ENCODE results near the gene TNIP2. TPM values are rescaled to one million over a fixed set of nuclear protein-coding genes. Genes with fewer than 3 reads are reported as not detected.

Gene TNIP2
- total and polyA plus RNA-seq, 2 of the 13 experiments (the other 11 are each of a cell fraction or from before 2014, with no cell fraction given) = 25.6 to 38.0 TPM

DNA sequence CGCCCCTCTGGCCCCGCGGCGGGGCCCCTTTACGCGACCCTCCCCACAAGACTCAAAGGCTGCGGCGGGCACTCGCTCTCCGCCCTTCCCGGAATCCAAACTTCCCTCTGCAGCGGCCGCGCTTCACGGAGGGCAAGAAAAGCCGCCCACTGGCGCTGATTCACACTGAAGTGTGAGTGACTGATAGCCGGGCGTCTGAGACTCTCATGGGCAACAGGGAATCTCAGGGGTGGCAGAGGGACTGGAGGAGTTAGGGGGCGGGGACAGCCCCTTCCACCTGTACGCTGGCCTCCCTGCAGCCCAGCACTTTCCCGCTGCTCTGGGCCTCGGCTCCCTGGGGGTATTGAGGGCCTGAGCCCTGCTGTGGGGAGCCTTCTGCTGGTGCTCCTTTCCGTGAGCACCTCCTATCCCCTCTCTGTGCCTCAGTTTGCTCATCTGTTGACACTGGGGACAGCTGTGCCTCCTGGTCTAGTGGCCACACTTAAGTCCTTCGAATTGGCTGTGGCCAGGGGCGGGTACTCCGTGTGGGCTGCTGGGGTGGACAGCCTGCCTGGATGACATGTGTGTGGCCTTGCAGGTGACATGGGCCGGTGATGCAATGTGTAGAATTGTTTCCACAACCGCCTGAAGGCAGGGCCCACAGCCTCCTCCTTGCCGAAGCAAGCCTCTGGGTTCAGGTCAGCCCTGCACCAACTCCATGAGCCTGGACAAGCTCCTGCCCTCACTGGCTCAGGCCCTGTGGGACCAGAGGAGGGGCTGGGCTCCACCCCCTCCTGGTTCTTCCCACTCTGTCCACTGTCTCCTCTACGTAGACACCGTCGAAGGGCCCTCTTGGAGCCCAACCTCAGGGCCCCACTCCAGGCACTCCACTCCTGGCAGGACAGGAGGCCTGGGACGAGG is 37.7 kb upstream of the TNIP2 start (continued):
- TF ChIP-seq ATF7 (IDR thresholded peaks at IDR 0.05) = 0 out of 2 replicates have a peak, but pooled peaks have one; percentile 27
- TF ChIP-seq ATF7 (CRISPR knock-in tag; IDR thresholded peaks at IDR 0.05) = no peak
- peak; percentile 63; the same call in 1 of the 2 replicates for TF ChIP-seq REPIN1 (CRISPR knock-in tag; IDR thresholded peaks at IDR 0.05; ENCODE audit: borderline replicate concordance, low read depth)
- no peak for TF ChIP-seq FOXA1 (IDR thresholded peaks at IDR 0.05)
- TF ChIP-seq FOXA1 (CRISPR knock-in tag; IDR thresholded peaks at IDR 0.05) = peak; percentile 70
- peak; percentile 34; the same call in 1 of the 2 replicates for TF ChIP-seq FOXK1 (CRISPR knock-in tag; IDR thresholded peaks at IDR 0.05; ENCODE audit: borderline replicate concordance, low read depth)
- TF ChIP-seq ZNF253 (CRISPR knock-in tag; IDR thresholded peaks at IDR 0.05; ENCODE audit: borderline replicate concordance) = 0 out of 2 replicates have a peak, but pooled peaks have one; percentile 61
- TF ChIP-seq, protein P1, sequence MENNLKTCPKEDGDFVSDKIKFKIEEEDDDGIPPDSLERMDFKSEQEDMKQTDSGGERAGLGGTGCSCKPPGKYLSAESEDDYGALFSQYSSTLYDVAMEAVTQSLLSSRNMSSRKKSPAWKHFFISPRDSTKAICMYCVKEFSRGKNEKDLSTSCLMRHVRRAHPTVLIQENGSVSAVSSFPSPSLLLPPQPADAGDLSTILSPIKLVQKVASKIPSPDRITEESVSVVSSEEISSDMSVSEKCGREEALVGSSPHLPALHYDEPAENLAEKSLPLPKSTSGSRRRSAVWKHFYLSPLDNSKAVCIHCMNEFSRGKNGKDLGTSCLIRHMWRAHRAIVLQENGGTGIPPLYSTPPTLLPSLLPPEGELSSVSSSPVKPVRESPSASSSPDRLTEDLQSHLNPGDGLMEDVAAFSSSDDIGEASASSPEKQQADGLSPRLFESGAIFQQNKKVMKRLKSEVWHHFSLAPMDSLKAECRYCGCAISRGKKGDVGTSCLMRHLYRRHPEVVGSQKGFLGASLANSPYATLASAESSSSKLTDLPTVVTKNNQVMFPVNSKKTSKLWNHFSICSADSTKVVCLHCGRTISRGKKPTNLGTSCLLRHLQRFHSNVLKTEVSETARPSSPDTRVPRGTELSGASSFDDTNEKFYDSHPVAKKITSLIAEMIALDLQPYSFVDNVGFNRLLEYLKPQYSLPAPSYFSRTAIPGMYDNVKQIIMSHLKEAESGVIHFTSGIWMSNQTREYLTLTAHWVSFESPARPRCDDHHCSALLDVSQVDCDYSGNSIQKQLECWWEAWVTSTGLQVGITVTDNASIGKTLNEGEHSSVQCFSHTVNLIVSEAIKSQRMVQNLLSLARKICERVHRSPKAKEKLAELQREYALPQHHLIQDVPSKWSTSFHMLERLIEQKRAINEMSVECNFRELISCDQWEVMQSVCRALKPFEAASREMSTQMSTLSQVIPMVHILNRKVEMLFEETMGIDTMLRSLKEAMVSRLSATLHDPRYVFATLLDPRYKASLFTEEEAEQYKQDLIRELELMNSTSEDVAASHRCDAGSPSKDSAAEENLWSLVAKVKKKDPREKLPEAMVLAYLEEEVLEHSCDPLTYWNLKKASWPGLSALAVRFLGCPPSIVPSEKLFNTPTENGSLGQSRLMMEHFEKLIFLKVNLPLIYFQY (CRISPR knock-in tag; IDR thresholded peaks at IDR 0.05; ENCODE audit: borderline replicate concordance) = peak; percentile 40; the same call in 1 of the 2 replicates
- 0 out of 2 replicates have a peak, but pooled peaks have one; percentile 18 for TF ChIP-seq ZNF580 (CRISPR knock-in tag; IDR thresholded peaks at IDR 0.05; ENCODE audit: borderline replicate concordance, low read depth)
- TF ChIP-seq ZFY (CRISPR knock-in tag; IDR thresholded peaks at IDR 0.05) = peak; percentile 82
- no peak for TF ChIP-seq RFX3 (CRISPR knock-in tag; IDR thresholded peaks at IDR 0.05)
- TF ChIP-seq ZNF777 (CRISPR knock-in tag; IDR thresholded peaks at IDR 0.05) = 0 out of 2 replicates have a peak, but pooled peaks have one; percentile 51
- TF ChIP-seq, protein P2, sequence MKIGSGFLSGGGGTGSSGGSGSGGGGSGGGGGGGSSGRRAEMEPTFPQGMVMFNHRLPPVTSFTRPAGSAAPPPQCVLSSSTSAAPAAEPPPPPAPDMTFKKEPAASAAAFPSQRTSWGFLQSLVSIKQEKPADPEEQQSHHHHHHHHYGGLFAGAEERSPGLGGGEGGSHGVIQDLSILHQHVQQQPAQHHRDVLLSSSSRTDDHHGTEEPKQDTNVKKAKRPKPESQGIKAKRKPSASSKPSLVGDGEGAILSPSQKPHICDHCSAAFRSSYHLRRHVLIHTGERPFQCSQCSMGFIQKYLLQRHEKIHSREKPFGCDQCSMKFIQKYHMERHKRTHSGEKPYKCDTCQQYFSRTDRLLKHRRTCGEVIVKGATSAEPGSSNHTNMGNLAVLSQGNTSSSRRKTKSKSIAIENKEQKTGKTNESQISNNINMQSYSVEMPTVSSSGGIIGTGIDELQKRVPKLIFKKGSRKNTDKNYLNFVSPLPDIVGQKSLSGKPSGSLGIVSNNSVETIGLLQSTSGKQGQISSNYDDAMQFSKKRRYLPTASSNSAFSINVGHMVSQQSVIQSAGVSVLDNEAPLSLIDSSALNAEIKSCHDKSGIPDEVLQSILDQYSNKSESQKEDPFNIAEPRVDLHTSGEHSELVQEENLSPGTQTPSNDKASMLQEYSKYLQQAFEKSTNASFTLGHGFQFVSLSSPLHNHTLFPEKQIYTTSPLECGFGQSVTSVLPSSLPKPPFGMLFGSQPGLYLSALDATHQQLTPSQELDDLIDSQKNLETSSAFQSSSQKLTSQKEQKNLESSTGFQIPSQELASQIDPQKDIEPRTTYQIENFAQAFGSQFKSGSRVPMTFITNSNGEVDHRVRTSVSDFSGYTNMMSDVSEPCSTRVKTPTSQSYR (CRISPR knock-in tag; IDR thresholded peaks at IDR 0.05; ENCODE audit: borderline replicate concordance) = peak; percentile 57; the same call in 1 of the 2 replicates
- TF ChIP-seq ZSCAN25 (CRISPR knock-in tag; IDR thresholded peaks at IDR 0.05) = peak; percentile 18; the same call in 1 of the 2 replicates
- TF ChIP-seq ELF4 (CRISPR knock-in tag; IDR thresholded peaks at IDR 0.05; ENCODE audit: borderline replicate concordance) = no peak
- peak; percentile 96 for TF ChIP-seq ZNF687 (CRISPR knock-in tag; IDR thresholded peaks at IDR 0.05)
- peak; percentile 39; the same call in 1 of the 2 replicates for TF ChIP-seq ELF3 (CRISPR knock-in tag; IDR thresholded peaks at IDR 0.05)
